ENCODE results near the gene SRPK2. TPM values are rescaled to one million over a fixed set of nuclear protein-coding genes. Genes with fewer than 3 reads are reported as not detected.

Gene SRPK2
- total and polyA plus RNA-seq, 8 donors, result 7.6 to 109 (median 24.4) TPM

GRCh38 chr7:105219771-105220160, 169.0 kb downstream of the SRPK2 start:
- H3K9me3 ChIP-seq, result no peaks in the 10 kb centered on the region
- intact Hi-C loops (cut with DNase I; ENCODE audit: low total_unique reads), result no loop called here
- H3K27ac ChIP-seq, result peak overlapping the region in 4 of 5 donors; percentile 11 to 70 (median 46)
- WGBS, 5 donors, result 41 to 58% (median 49%) methylated on average over 2 of the region's 2 CpGs
- peaks cover 0 to 50% (median 24%) of the 10 kb centered on the region in 4 donors for H3K4me1 ChIP-seq
- H3K4me3 ChIP-seq, result no peak overlapping the region
- H3K27me3 ChIP-seq, result no peaks in the 10 kb centered on the region
- H3K36me3 ChIP-seq, result no peaks in the 10 kb centered on the region
- peak in 1 of 2 donors; percentile 24 for DNase-seq
- TF ChIP-seq CTCF (IDR thresholded peaks at IDR 0.05), result no peak
- peak in 1 of 3 donors; percentile 31 for TF ChIP-seq POLR2AphosphoS5 (IDR thresholded peaks at IDR 0.05)

GRCh38 chr7:105218939-105219770, 169.6 kb downstream of the SRPK2 start:
- DNase-seq, result peak in 1 of 2 donors; percentile 55
- H3K36me3 ChIP-seq, result no peaks in the 10 kb centered on the region
- 84 to 86% (median 85%) methylated on average over 11 of the region's 11 CpGs for WGBS, 5 donors
- H3K4me3 ChIP-seq, result no peak overlapping the region
- no peaks in the 10 kb centered on the region for H3K9me3 ChIP-seq
- H3K4me1 ChIP-seq, result peaks cover 0 to 49% (median 22%) of the 10 kb centered on the region in 4 donors
- TF ChIP-seq POLR2A (IDR thresholded peaks at IDR 0.05) (no peak), POLR2AphosphoS5 (IDR thresholded peaks at IDR 0.05) (peak in 1 of 3 donors; percentile 25)
- intact Hi-C loops (cut with DNase I; ENCODE audit: low total_unique reads), result no loop called here
- H3K27ac ChIP-seq, result peak overlapping the region in 4 of 5 donors; percentile 11 to 70 (median 51)
- no peaks in the 10 kb centered on the region for H3K27me3 ChIP-seq

- H3K4me3 ChIP-seq, result no peak overlapping the region
- H3K27ac ChIP-seq, result no peak overlapping the region
- WGBS, 5 donors, result 85 to 91% (median 86%) methylated on average over 4 of the region's 4 CpGs
- H3K27me3 ChIP-seq, result no peaks in the 10 kb centered on the region
- intact Hi-C loops (cut with DNase I; ENCODE audit: low total_unique reads), result no loop called here
- no peak for DNase-seq
- peaks cover 0 to 49% (median 24%) of the 10 kb centered on the region in 4 donors for H3K4me1 ChIP-seq
- no peaks in the 10 kb centered on the region for H3K36me3 ChIP-seq
- TF ChIP-seq POLR2AphosphoS5 (IDR thresholded peaks at IDR 0.05), result no peak
- no peak for TF ChIP-seq POLR2A (IDR thresholded peaks at IDR 0.05)
- no peak for TF ChIP-seq CTCF (IDR thresholded peaks at IDR 0.05)
- TF ChIP-seq EP300 (IDR thresholded peaks at IDR 0.05), result no peak
- H3K9me3 ChIP-seq, result no peaks in the 10 kb centered on the region
Observed at GRCh38 chr7:105218215-105218614, 170.5 kb downstream of the SRPK2 start.

- Histone ChIP-seq H3K36me3 (no peaks in the 10 kb centered on the region), H3K4me1 (peaks cover 0 to 42% (median 21%) of the 10 kb centered on the region in 4 donors), H3K27me3 (no peaks in the 10 kb centered on the region), H3K27ac (no peak overlapping the region), H3K4me3 (no peak overlapping the region), H3K9me3 (no peaks in the 10 kb centered on the region)
- DNase-seq, result no peak
- 88 to 92% (median 90%) methylated on average over 3 of the region's 3 CpGs for WGBS, 5 donors
- intact Hi-C loops (cut with DNase I; ENCODE audit: low total_unique reads), result no loop called here
- TF ChIP-seq POLR2A (IDR thresholded peaks at IDR 0.05), result no peak
- TF ChIP-seq EP300 (IDR thresholded peaks at IDR 0.05), result no peak
Observed at GRCh38 chr7:105216786-105217185, 171.9 kb downstream of the SRPK2 start.

- H3K4me1 ChIP-seq, result peaks cover 3 to 49% (median 22%) of the 10 kb centered on the region in 4 donors
- DNase-seq, result no peak
- H3K27ac ChIP-seq, result no peak overlapping the region
- no peaks in the 10 kb centered on the region for H3K36me3 ChIP-seq
- no peak for TF ChIP-seq POLR2A (IDR thresholded peaks at IDR 0.05)
- WGBS, 5 donors, result 93 to 100% (median 96%) methylated on average over 1 of the region's 1 CpG
- H3K4me3 ChIP-seq, result no peak overlapping the region
- H3K9me3 ChIP-seq, result no peaks in the 10 kb centered on the region
- no peaks in the 10 kb centered on the region for H3K27me3 ChIP-seq
- intact Hi-C loops (cut with DNase I; ENCODE audit: low total_unique reads), result no loop called here
Observed at GRCh38 chr7:105215821-105216220, 172.9 kb downstream of the SRPK2 start.

- peaks cover 3 to 52% (median 26%) of the 10 kb centered on the region in 4 donors for H3K4me1 ChIP-seq
- TF ChIP-seq POLR2A (IDR thresholded peaks at IDR 0.05) (no peak), CTCF (IDR thresholded peaks at IDR 0.05) (no peak), EP300 (IDR thresholded peaks at IDR 0.05) (no peak)
- 85 to 96% (median 91%) methylated on average over 4 of the region's 4 CpGs for WGBS, 5 donors
- DNase-seq, result no peak
- no peak overlapping the region for H3K27ac ChIP-seq
- no peak overlapping the region for H3K4me3 ChIP-seq
- H3K27me3 ChIP-seq, result no peaks in the 10 kb centered on the region
- no peaks in the 10 kb centered on the region for H3K9me3 ChIP-seq
- intact Hi-C loops (cut with DNase I; ENCODE audit: low total_unique reads), result no loop called here
- no peaks in the 10 kb centered on the region for H3K36me3 ChIP-seq
Observed at GRCh38 chr7:105215182-105215581, 173.5 kb downstream of the SRPK2 start.
